ENCODE measurements around the gene SLITRK1.

SLITRK1 gene

GRCh38 chr13:83867708-83868107 is 14.6 kb downstream of the SLITRK1 start:
- Histone ChIP-seq H3K27me3 (ENCODE audit: control insufficient read depth, insufficient read depth, low read length) (no peaks in the 10 kb centered on the region), H3K36me3 (ENCODE audit: control insufficient read depth, insufficient read depth, low read length) (no peaks in the 10 kb centered on the region), H3K4me3 (ENCODE audit: low read length) (no peak overlapping the region), H3K27ac (ENCODE audit: low read length) (no peak overlapping the region), H3K9me3 (ENCODE audit: control insufficient read depth, insufficient read depth, low read length) (no peaks in the 10 kb centered on the region), H3K4me1 (ENCODE audit: control insufficient read depth, insufficient read depth, low read length) (no peaks in the 10 kb centered on the region)
- no peak for DNase-seq (ENCODE audit: low read depth, low spot score)

- H3K27me3 ChIP-seq (ENCODE audit: control insufficient read depth, insufficient read depth, low read length): no peaks in the 10 kb centered on the region
- no peaks in the 10 kb centered on the region for H3K9me3 ChIP-seq (ENCODE audit: control insufficient read depth, insufficient read depth, low read length)
- H3K4me1 ChIP-seq (ENCODE audit: control insufficient read depth, insufficient read depth, low read length): no peaks in the 10 kb centered on the region
- H3K36me3 ChIP-seq (ENCODE audit: control insufficient read depth, insufficient read depth, low read length): no peaks in the 10 kb centered on the region
- no peak overlapping the region for H3K27ac ChIP-seq (ENCODE audit: low read length)
- no peak overlapping the region for H3K4me3 ChIP-seq (ENCODE audit: low read length)
- no CpG with 5 or more reads among the region's 5 CpGs for WGBS (ENCODE audit: insufficient coverage, insufficient read length)
- DNase-seq (ENCODE audit: low read depth, low spot score): no peak
Observed at GRCh38 chr13:83865161-83866137, 16.8 kb downstream of the SLITRK1 start.

GRCh38 chr13:83853771-83854170 is 28.5 kb downstream of the SLITRK1 start:
- Histone ChIP-seq H3K4me3 (ENCODE audit: low read length) (no peak overlapping the region), H3K27ac (ENCODE audit: low read length) (no peak overlapping the region), H3K4me1 (ENCODE audit: control insufficient read depth, insufficient read depth, low read length) (no peaks in the 10 kb centered on the region), H3K36me3 (ENCODE audit: control insufficient read depth, insufficient read depth, low read length) (no peaks in the 10 kb centered on the region), H3K27me3 (ENCODE audit: control insufficient read depth, insufficient read depth, low read length) (no peaks in the 10 kb centered on the region), H3K9me3 (ENCODE audit: control insufficient read depth, insufficient read depth, low read length) (no peaks in the 10 kb centered on the region)
- no peak for DNase-seq (ENCODE audit: low read depth, low spot score)
- no CpG with 5 or more reads among the region's 3 CpGs for WGBS (ENCODE audit: insufficient coverage, insufficient read length)

GRCh38 chr13:83845106-83845505 is 37.2 kb downstream of the SLITRK1 start:
- H3K27ac ChIP-seq (ENCODE audit: low read length): no peak overlapping the region
- H3K9me3 ChIP-seq (ENCODE audit: control insufficient read depth, insufficient read depth, low read length): no peaks in the 10 kb centered on the region
- DNase-seq (ENCODE audit: low read depth, low spot score): no peak
- no peaks in the 10 kb centered on the region for H3K36me3 ChIP-seq (ENCODE audit: control insufficient read depth, insufficient read depth, low read length)
- H3K27me3 ChIP-seq (ENCODE audit: control insufficient read depth, insufficient read depth, low read length): no peaks in the 10 kb centered on the region
- no peak overlapping the region for H3K4me3 ChIP-seq (ENCODE audit: low read length)
- H3K4me1 ChIP-seq (ENCODE audit: control insufficient read depth, insufficient read depth, low read length): no peaks in the 10 kb centered on the region
- no CpG with 5 or more reads among the region's 2 CpGs for WGBS (ENCODE audit: insufficient coverage, insufficient read length)

GRCh38 chr13:83839146-83839545 is 43.1 kb downstream of the SLITRK1 start:
- no peak for DNase-seq (ENCODE audit: low read depth, low spot score)
- H3K9me3 ChIP-seq (ENCODE audit: control insufficient read depth, insufficient read depth, low read length): no peaks in the 10 kb centered on the region
- no peaks in the 10 kb centered on the region for H3K4me1 ChIP-seq (ENCODE audit: control insufficient read depth, insufficient read depth, low read length)
- WGBS (ENCODE audit: insufficient coverage, insufficient read length): no CpG with 5 or more reads among the region's 3 CpGs
- H3K36me3 ChIP-seq (ENCODE audit: control insufficient read depth, insufficient read depth, low read length): no peaks in the 10 kb centered on the region
- no peaks in the 10 kb centered on the region for H3K27me3 ChIP-seq (ENCODE audit: control insufficient read depth, insufficient read depth, low read length)
- no peak overlapping the region for H3K4me3 ChIP-seq (ENCODE audit: low read length)
- H3K27ac ChIP-seq (ENCODE audit: low read length): no peak overlapping the region

GRCh38 chr13:83831796-83832195 is 50.5 kb downstream of the SLITRK1 start:
- no CpG with 5 or more reads among the region's 3 CpGs for WGBS (ENCODE audit: insufficient coverage, insufficient read length)

GRCh38 chr13:83829810-83830209 is 52.5 kb downstream of the SLITRK1 start:
- WGBS (ENCODE audit: insufficient coverage, insufficient read length): no CpG with 5 or more reads among the region's 2 CpGs

More at GRCh38 chr13:83831796-83832195, 50.5 kb downstream of the SLITRK1 start:
- Histone ChIP-seq H3K4me1 (ENCODE audit: control insufficient read depth, insufficient read depth, low read length) (no peaks in the 10 kb centered on the region), H3K27ac (ENCODE audit: low read length) (no peak overlapping the region), H3K36me3 (ENCODE audit: control insufficient read depth, insufficient read depth, low read length) (no peaks in the 10 kb centered on the region), H3K4me3 (ENCODE audit: low read length) (no peak overlapping the region), H3K9me3 (ENCODE audit: control insufficient read depth, insufficient read depth, low read length) (no peaks in the 10 kb centered on the region), H3K27me3 (ENCODE audit: control insufficient read depth, insufficient read depth, low read length) (no peaks in the 10 kb centered on the region)
- DNase-seq (ENCODE audit: low read depth, low spot score): no peak

GRCh38 chr13:83827338-83827737 is 54.9 kb downstream of the SLITRK1 start:
- Histone ChIP-seq H3K9me3 (ENCODE audit: control insufficient read depth, insufficient read depth, low read length) (no peaks in the 10 kb centered on the region), H3K27me3 (ENCODE audit: control insufficient read depth, insufficient read depth, low read length) (no peaks in the 10 kb centered on the region), H3K27ac (ENCODE audit: low read length) (no peak overlapping the region), H3K36me3 (ENCODE audit: control insufficient read depth, insufficient read depth, low read length) (no peaks in the 10 kb centered on the region), H3K4me1 (ENCODE audit: control insufficient read depth, insufficient read depth, low read length) (no peaks in the 10 kb centered on the region), H3K4me3 (ENCODE audit: low read length) (no peak overlapping the region)
- no peak for DNase-seq (ENCODE audit: low read depth, low spot score)

More at GRCh38 chr13:83829810-83830209, 52.5 kb downstream of the SLITRK1 start:
- no peaks in the 10 kb centered on the region for H3K9me3 ChIP-seq (ENCODE audit: control insufficient read depth, insufficient read depth, low read length)
- H3K4me1 ChIP-seq (ENCODE audit: control insufficient read depth, insufficient read depth, low read length): no peaks in the 10 kb centered on the region
- no peaks in the 10 kb centered on the region for H3K36me3 ChIP-seq (ENCODE audit: control insufficient read depth, insufficient read depth, low read length)
- no peak for DNase-seq (ENCODE audit: low read depth, low spot score)
- no peaks in the 10 kb centered on the region for H3K27me3 ChIP-seq (ENCODE audit: control insufficient read depth, insufficient read depth, low read length)
- no peak overlapping the region for H3K4me3 ChIP-seq (ENCODE audit: low read length)
- H3K27ac ChIP-seq (ENCODE audit: low read length): no peak overlapping the region

Data from iPS DF 6.9 (cell line).